T-helper 2 cell treated with Interferon-gamma antibody and Interleukin-4, amounts not matched to agents 5 μg/mL and 100 μg/mL, for 36 hours (primary cell): ENCODE data around the gene ING1.

Experiments used
- DNase-seq: peaks from one replicate; pipeline ENCODE4 v3.0.0; 2021; ENCODE audit warnings: low spot score
- H3K27ac Mint-ChIP-seq: one replicate; pipeline ENCODE4 v1.8.0; 2021; ENCODE audit warnings: mild to moderate bottlenecking, mixed read lengths
- H3K27me3 Mint-ChIP-seq: one replicate; pipeline ENCODE4 v1.8.0; 2021; ENCODE audit warnings: low read depth, mixed read lengths
- H3K36me3 Mint-ChIP-seq: one replicate; pipeline ENCODE4 v1.8.0; 2021; ENCODE audit warnings: low read depth, mixed read lengths
- H3K4me1 Mint-ChIP-seq: one replicate; pipeline ENCODE4 v1.8.0; 2021; ENCODE audit warnings: low read depth, mixed read lengths
- H3K4me3 Mint-ChIP-seq: one replicate; pipeline ENCODE4 v1.8.0; 2022; ENCODE audit warnings: mild to moderate bottlenecking, moderate library complexity, mixed read lengths
- H3K9me3 Mint-ChIP-seq: one replicate; pipeline ENCODE4 v1.8.0; 2021; ENCODE audit warnings: mixed read lengths

ING1 gene

GRCh38 chr13:110759710-110760109, 46.2 kb downstream of the ING1 start:
- H3K27ac Mint-ChIP-seq = no peak overlapping the region
- H3K4me1 Mint-ChIP-seq = no peaks in the 10 kb centered on the region
- no peak for DNase-seq
- no peaks in the 10 kb centered on the region for H3K9me3 Mint-ChIP-seq
- no peaks in the 10 kb centered on the region for H3K36me3 Mint-ChIP-seq
- peaks cover 2% of the 10 kb centered on the region for H3K27me3 Mint-ChIP-seq
- no peak overlapping the region for H3K4me3 Mint-ChIP-seq

- Mint-ChIP-seq H3K27me3 (peaks cover 3% of the 10 kb centered on the region), H3K9me3 (no peaks in the 10 kb centered on the region), H3K4me3 (no peak overlapping the region), H3K4me1 (no peaks in the 10 kb centered on the region), H3K36me3 (no peaks in the 10 kb centered on the region), H3K27ac (no peak overlapping the region)
- DNase-seq = no peak
These were observed 47.1 kb downstream of the ING1 start for GRCh38 chr13:110760611-110761010.

- DNase-seq = no peak
- Mint-ChIP-seq H3K36me3 (no peaks in the 10 kb centered on the region), H3K4me1 (no peaks in the 10 kb centered on the region), H3K9me3 (no peaks in the 10 kb centered on the region), H3K27ac (no peak overlapping the region), H3K4me3 (no peak overlapping the region), H3K27me3 (peaks cover 18% of the 10 kb centered on the region)
These were observed 53.4 kb downstream of the ING1 start for GRCh38 chr13:110766671-110767430.

- no peaks in the 10 kb centered on the region for H3K9me3 Mint-ChIP-seq
- no peak overlapping the region for H3K4me3 Mint-ChIP-seq
- H3K36me3 Mint-ChIP-seq = no peaks in the 10 kb centered on the region
- no peak overlapping the region for H3K27ac Mint-ChIP-seq
- DNase-seq = no peak
- H3K27me3 Mint-ChIP-seq = peaks cover 20% of the 10 kb centered on the region
- H3K4me1 Mint-ChIP-seq = no peaks in the 10 kb centered on the region
These were observed 54.0 kb downstream of the ING1 start for GRCh38 chr13:110767476-110767875.

GRCh38 chr13:110769097-110769496, 55.6 kb downstream of the ING1 start:
- H3K4me3 Mint-ChIP-seq = no peak overlapping the region
- H3K4me1 Mint-ChIP-seq = no peaks in the 10 kb centered on the region
- H3K36me3 Mint-ChIP-seq = no peaks in the 10 kb centered on the region
- no peak overlapping the region for H3K27ac Mint-ChIP-seq
- DNase-seq = no peak
- H3K27me3 Mint-ChIP-seq = peaks cover 21% of the 10 kb centered on the region
- no peaks in the 10 kb centered on the region for H3K9me3 Mint-ChIP-seq

- H3K36me3 Mint-ChIP-seq = no peaks in the 10 kb centered on the region
- H3K27me3 Mint-ChIP-seq = peaks cover 22% of the 10 kb centered on the region
- no peak overlapping the region for H3K4me3 Mint-ChIP-seq
- no peaks in the 10 kb centered on the region for H3K9me3 Mint-ChIP-seq
- H3K27ac Mint-ChIP-seq = no peak overlapping the region
- DNase-seq = no peak
- H3K4me1 Mint-ChIP-seq = no peaks in the 10 kb centered on the region
These were observed 57.2 kb downstream of the ING1 start for GRCh38 chr13:110770678-110771077.

- Mint-ChIP-seq H3K4me1 (no peaks in the 10 kb centered on the region), H3K4me3 (no peak overlapping the region), H3K36me3 (no peaks in the 10 kb centered on the region), H3K27ac (no peak overlapping the region), H3K9me3 (no peaks in the 10 kb centered on the region), H3K27me3 (peaks cover 17% of the 10 kb centered on the region)
- no peak for DNase-seq
These were observed 57.7 kb downstream of the ING1 start for GRCh38 chr13:110771194-110771593.

GRCh38 chr13:110772091-110772984, 58.8 kb downstream of the ING1 start:
- H3K9me3 Mint-ChIP-seq = no peaks in the 10 kb centered on the region
- no peak for DNase-seq
- H3K4me3 Mint-ChIP-seq = no peak overlapping the region
- H3K27ac Mint-ChIP-seq = no peak overlapping the region
- no peaks in the 10 kb centered on the region for H3K36me3 Mint-ChIP-seq
- H3K4me1 Mint-ChIP-seq = no peaks in the 10 kb centered on the region
- H3K27me3 Mint-ChIP-seq = peaks cover 13% of the 10 kb centered on the region
